ENCODE measurements around the gene HES5.

The HES5 gene

GRCh38 chr1:2507744-2508155 lies 22.3 kb downstream of the HES5 start:
- TF ChIP-seq CTCF (IDR thresholded peaks at IDR 0.05; ENCODE audit: insufficient read depth, low read length, poor library complexity, severe bottlenecking), result no peak
- Histone ChIP-seq H3K36me3 (ENCODE audit: low read length) (no peaks in the 10 kb centered on the region), H2AFZ (ENCODE audit: low read depth, low read length, severe bottlenecking) (no peak overlapping the region), H3K9ac (ENCODE audit: low read length) (no peak overlapping the region), H3K9me2 (replicated peaks; ENCODE audit: insufficient read depth, low read length) (no peaks in the 10 kb centered on the region), H4K20me1 (ENCODE audit: low read depth, low read length) (no peaks in the 10 kb centered on the region), H3K9me3 (ENCODE audit: insufficient read depth, low read length) (no peaks in the 10 kb centered on the region), H3K27ac (ENCODE audit: low read depth, low read length) (no peak overlapping the region), H3F3A (ENCODE audit: insufficient read depth) (no peaks in the 10 kb centered on the region), H3K79me2 (ENCODE audit: insufficient read depth, low read length) (no peaks in the 10 kb centered on the region), H3K4me2 (ENCODE audit: low read depth, low read length, poor library complexity, severe bottlenecking) (no peak overlapping the region), H3K4me3 (ENCODE audit: insufficient read depth, low read length, poor library complexity, severe bottlenecking) (no peak overlapping the region), H3K27me3 (ENCODE audit: low read length) (no peaks in the 10 kb centered on the region)

- TF ChIP-seq EZH2phosphoT487 (conservative IDR thresholded peaks at IDR 0.05; ENCODE audit: low read length) (no peak), CTCF (IDR thresholded peaks at IDR 0.05; ENCODE audit: insufficient read depth, low read length, poor library complexity, severe bottlenecking) (no peak)
- H3K4me3 ChIP-seq (ENCODE audit: insufficient read depth, low read length, poor library complexity, severe bottlenecking), result no peak overlapping the region
- no peak overlapping the region for H2AFZ ChIP-seq (ENCODE audit: low read depth, low read length, severe bottlenecking)
- no peak overlapping the region for H3K9ac ChIP-seq (ENCODE audit: low read length)
- no peaks in the 10 kb centered on the region for H3K9me3 ChIP-seq (ENCODE audit: insufficient read depth, low read length)
- no peaks in the 10 kb centered on the region for H3F3A ChIP-seq (ENCODE audit: insufficient read depth)
- no peak overlapping the region for H3K4me2 ChIP-seq (ENCODE audit: low read depth, low read length, poor library complexity, severe bottlenecking)
- no peaks in the 10 kb centered on the region for H3K79me2 ChIP-seq (ENCODE audit: insufficient read depth, low read length)
- no peaks in the 10 kb centered on the region for H4K20me1 ChIP-seq (ENCODE audit: low read depth, low read length)
- no peaks in the 10 kb centered on the region for H3K36me3 ChIP-seq (ENCODE audit: low read length)
- no peaks in the 10 kb centered on the region for H3K27me3 ChIP-seq (ENCODE audit: low read length)
- H3K27ac ChIP-seq (ENCODE audit: low read depth, low read length), result no peak overlapping the region
- H3K9me2 ChIP-seq (replicated peaks; ENCODE audit: insufficient read depth, low read length), result no peaks in the 10 kb centered on the region
Observed at GRCh38 chr1:2506901-2507565, 23.0 kb downstream of the HES5 start.

- H3F3A ChIP-seq (ENCODE audit: insufficient read depth), result no peaks in the 10 kb centered on the region
- TF ChIP-seq CTCF (IDR thresholded peaks at IDR 0.05; ENCODE audit: insufficient read depth, low read length, poor library complexity, severe bottlenecking) (no peak), EZH2phosphoT487 (conservative IDR thresholded peaks at IDR 0.05; ENCODE audit: low read length) (no peak)
- no peak overlapping the region for H3K4me2 ChIP-seq (ENCODE audit: low read depth, low read length, poor library complexity, severe bottlenecking)
- H4K20me1 ChIP-seq (ENCODE audit: low read depth, low read length), result no peaks in the 10 kb centered on the region
- no peaks in the 10 kb centered on the region for H3K79me2 ChIP-seq (ENCODE audit: insufficient read depth, low read length)
- no peak overlapping the region for H3K4me3 ChIP-seq (ENCODE audit: insufficient read depth, low read length, poor library complexity, severe bottlenecking)
- no peak overlapping the region for H2AFZ ChIP-seq (ENCODE audit: low read depth, low read length, severe bottlenecking)
- H3K9me2 ChIP-seq (replicated peaks; ENCODE audit: insufficient read depth, low read length), result no peaks in the 10 kb centered on the region
- H3K27ac ChIP-seq (ENCODE audit: low read depth, low read length), result no peak overlapping the region
- H3K9ac ChIP-seq (ENCODE audit: low read length), result no peak overlapping the region
- no peaks in the 10 kb centered on the region for H3K27me3 ChIP-seq (ENCODE audit: low read length)
- H3K9me3 ChIP-seq (ENCODE audit: insufficient read depth, low read length), result no peaks in the 10 kb centered on the region
- no peaks in the 10 kb centered on the region for H3K36me3 ChIP-seq (ENCODE audit: low read length)
Observed at GRCh38 chr1:2506007-2506860, 23.8 kb downstream of the HES5 start.

Measured in SU-DHL-6 (cell line).